HEK293 (cell line): Measurements from ENCODE around the gene BTRC.
A peak's percentile ranks its signal among the peaks of the same experiment; 100 is the strongest.

Source experiments
- HIC1 ChIP-seq: fragments of 450-650 bp; formaldehyde crosslinking; IDR thresholded peaks from 2 replicates; pipeline ENCODE4 v1.5.1; 2016; ENCODE audit warnings: missing biosample characterization, missing genetic modification characterization
- HOXA7 ChIP-seq: sonication (generic); formaldehyde crosslinking; IDR thresholded peaks from 2 replicates; pipeline ENCODE4 v1.8.1; 2022; ENCODE audit warnings: missing genetic modification reagents, borderline replicate concordance
- SP3 ChIP-seq: fragments of 450-650 bp; formaldehyde crosslinking; IDR thresholded peaks from 2 replicates; pipeline ENCODE4 v1.5.1; 2016; ENCODE audit warnings: missing biosample characterization, missing genetic modification characterization
- ZBTB10 ChIP-seq: fragments of 450-650 bp; formaldehyde crosslinking; IDR thresholded peaks from 2 replicates; pipeline ENCODE4 v1.5.1; 2016; ENCODE audit warnings: missing biosample characterization, missing genetic modification characterization
- ZBTB44 ChIP-seq: fragments of 450-650 bp; IDR thresholded peaks from 2 replicates; pipeline ENCODE4 v1.5.1; 2018; ENCODE audit warnings: missing biosample characterization, mild to moderate bottlenecking, missing genetic modification characterization
- ZFHX2 ChIP-seq: fragments of 450-650 bp; formaldehyde crosslinking; conservative IDR thresholded peaks from 2 replicates; pipeline ENCODE4 v1.5.1; 2016; ENCODE audit warnings: missing biosample characterization, missing genetic modification characterization
- ZFP41 ChIP-seq: fragments of 450-650 bp; formaldehyde crosslinking; IDR thresholded peaks from 2 replicates; pipeline ENCODE4 v1.5.1; 2016; ENCODE audit warnings: missing biosample characterization, missing genetic modification characterization, borderline replicate concordance
- ZIC2 ChIP-seq: fragments of 450-650 bp; formaldehyde crosslinking; IDR thresholded peaks from 2 replicates; pipeline ENCODE4 v1.5.1; 2016; ENCODE audit warnings: missing biosample characterization, missing genetic modification characterization
- ZNF146 ChIP-seq: fragments of 450-650 bp; formaldehyde crosslinking; IDR thresholded peaks from 2 replicates; pipeline ENCODE4 v1.5.1; 2016; ENCODE audit warnings: missing biosample characterization, missing genetic modification characterization
- ZNF148 ChIP-seq: fragments of 450-650 bp; formaldehyde crosslinking; IDR thresholded peaks from 2 replicates; pipeline ENCODE4 v1.5.0; 2017; ENCODE audit warnings: missing biosample characterization, missing genetic modification characterization, borderline replicate concordance
- ZNF155 ChIP-seq: fragments of 450-650 bp; formaldehyde crosslinking; IDR thresholded peaks from 2 replicates; pipeline ENCODE4 v1.5.1; 2016; ENCODE audit warnings: missing biosample characterization, missing genetic modification characterization
- ZNF169 ChIP-seq: fragments of 450-650 bp; formaldehyde crosslinking; IDR thresholded peaks from 2 replicates; pipeline ENCODE4 v1.5.1; 2016; ENCODE audit warnings: missing biosample characterization, missing genetic modification characterization
- ZNF175 ChIP-seq: fragments of 450-650 bp; formaldehyde crosslinking; IDR thresholded peaks from 2 replicates; pipeline ENCODE4 v1.5.1; 2016; ENCODE audit warnings: missing biosample characterization, missing genetic modification characterization
- ZNF280D ChIP-seq: fragments of 450-650 bp; formaldehyde crosslinking; IDR thresholded peaks from 2 replicates; pipeline ENCODE4 v1.5.1; 2016; ENCODE audit warnings: missing biosample characterization, missing genetic modification characterization
- ZNF416 ChIP-seq: fragments of 450-650 bp; formaldehyde crosslinking; IDR thresholded peaks from 2 replicates; pipeline ENCODE4 v1.5.1; 2016; ENCODE audit warnings: missing biosample characterization, missing genetic modification characterization
- ZNF449 ChIP-seq: fragments of 450-650 bp; formaldehyde crosslinking; IDR thresholded peaks from 2 replicates; pipeline ENCODE4 v1.5.1; 2017; ENCODE audit warnings: missing biosample characterization, mild to moderate bottlenecking, missing genetic modification characterization, moderate library complexity
- ZNF510 ChIP-seq: fragments of 450-650 bp; formaldehyde crosslinking; IDR thresholded peaks from 2 replicates; pipeline ENCODE4 v1.5.1; 2018; ENCODE audit warnings: mild to moderate bottlenecking, missing genetic modification characterization, missing biosample characterization; ENCODE audit not compliant: insufficient replicate concordance
- ZNF585B ChIP-seq: fragments of 450-650 bp; formaldehyde crosslinking; IDR thresholded peaks from 2 replicates; pipeline ENCODE4 v1.5.1; 2016; ENCODE audit warnings: missing biosample characterization, missing genetic modification characterization
- ZNF610 ChIP-seq: fragments of 450-650 bp; formaldehyde crosslinking; IDR thresholded peaks from 2 replicates; pipeline ENCODE4 v1.5.1; 2016; ENCODE audit warnings: missing biosample characterization, missing genetic modification characterization, borderline replicate concordance
- ZNF645 ChIP-seq: fragments of 450-650 bp; formaldehyde crosslinking; IDR thresholded peaks from 2 replicates; pipeline ENCODE4; 2016; ENCODE audit warnings: missing biosample characterization, missing genetic modification characterization
- ZNF664 ChIP-seq: fragments of 450-650 bp; formaldehyde crosslinking; IDR thresholded peaks from 2 replicates; pipeline ENCODE4 v1.5.1; 2016; ENCODE audit warnings: missing biosample characterization, missing genetic modification characterization
- ZNF768 ChIP-seq: fragments of 450-650 bp; formaldehyde crosslinking; IDR thresholded peaks from 2 replicates; pipeline ENCODE4 v1.5.1; 2018; ENCODE audit warnings: missing biosample characterization, mild to moderate bottlenecking, missing genetic modification characterization
- ZNF843 ChIP-seq: fragments of 450-650 bp; formaldehyde crosslinking; IDR thresholded peaks from 2 replicates; pipeline ENCODE4 v1.5.1; 2016; ENCODE audit warnings: missing biosample characterization, missing genetic modification characterization
- ZSCAN16 ChIP-seq: fragments of 450-650 bp; formaldehyde crosslinking; IDR thresholded peaks from 2 replicates; pipeline ENCODE4 v1.5.1; 2016; ENCODE audit warnings: missing biosample characterization, missing genetic modification characterization

Gene BTRC

GRCh38 chr10:101595591-101596433 is 241.8 kb downstream of the BTRC start (continued):
- TF ChIP-seq ZNF148 (tag by site-specific recombination) (no peak), SP3 (tag by site-specific recombination) (no peak), ZNF510 (tag by site-specific recombination) (no peak), ZNF175 (no peak), ZFP41 (tag by site-specific recombination) (no peak), ZNF169 (tag by site-specific recombination) (no peak), ZNF645 (no peak), ZNF610 (no peak), HIC1 (tag by site-specific recombination) (no peak), ZIC2 (tag by site-specific recombination) (peak; percentile 39), ZSCAN16 (tag by site-specific recombination) (no peak), ZNF768 (tag by site-specific recombination) (no peak), ZNF416 (tag by site-specific recombination) (no peak), ZNF146 (tag by site-specific recombination) (no peak), ZNF585B (no peak), ZNF843 (tag by site-specific recombination) (peak; percentile 50), ZNF280D (no peak), ZNF155 (tag by site-specific recombination) (no peak), ZFHX2 (tag by site-specific recombination) (no peak; the same call in 1 of the 2 replicates), ZBTB10 (tag by site-specific recombination) (no peak), HOXA7 (CRISPR knock-in tag) (no peak), ZNF664 (tag by site-specific recombination) (no peak), ZNF449 (no peak), ZBTB44 (tag by site-specific recombination) (peak; percentile 78)
